CD4-positive, alpha-beta T cell (primary cell): ENCODE measurements around the gene ORMDL2. TPM values are rescaled to one million over a fixed set of nuclear protein-coding genes. Genes with fewer than 3 reads are reported as not detected.

Experiments used
- ATAC-seq: fragments of 200-7000 bp; cut with Tn5 transposase; one replicate; pipeline ENCODE4 v1.10.0; 2022; ENCODE audit warnings: mild to moderate bottlenecking; ENCODE audit not compliant: poor library complexity
- CTCF ChIA-PET: fragments of 350-600 bp; sonication (Branson Sonifier 250); formaldehyde crosslinking; loops from one replicate; lab custom pipeline; 2021; ENCODE audit warnings: antibody characterized with exemption, inconsistent platforms; lab: Charles Lee
- POLR2A ChIA-PET: fragments of 350-600 bp; sonication (Branson Sonifier 250); formaldehyde crosslinking; loops from one replicate; lab custom pipeline; 2021; ENCODE audit warnings: antibody characterized with exemption, inconsistent platforms; lab: Charles Lee
- DNase-seq, 14 experiments: peaks; one replicate each; pipeline ENCODE4 v3.0.0-alpha.2; 2013 to 2020; ENCODE audit warnings: mixed read lengths in 2 of 14
- H3K27ac ChIP-seq, 2 donors: one replicate each; pipeline versions ENCODE4 v1.5.1 to v1.7.0; 2013; ENCODE audit warnings: low read length in 2 of 2, low read depth in 1 of 2, mild to moderate bottlenecking in 1 of 2
- H3K27me3 ChIP-seq, 2 experiments: 1 replicate in 1 of 2; 2 replicates in 1 of 2; pipeline versions ENCODE4 v1.6.1 to v1.7.0; 2013; ENCODE audit warnings: low read length in 2 of 2, control low read depth in 1 of 2, mild to moderate bottlenecking in 1 of 2, moderate library complexity in 1 of 2; ENCODE audit not compliant: insufficient read depth in 2 of 2, control insufficient read depth in 1 of 2
- H3K36me3 ChIP-seq: one replicate; pipeline ENCODE4 v1.6.1; 2013; ENCODE audit warnings: low read length, control low read depth; ENCODE audit not compliant: insufficient read depth
- H3K4me1 ChIP-seq: one replicate; pipeline ENCODE4 v1.6.1; 2013; ENCODE audit warnings: low read length, control low read depth; ENCODE audit not compliant: insufficient read depth
- H3K4me3 ChIP-seq: one replicate; pipeline ENCODE4 v1.5.1; 2013; ENCODE audit warnings: mild to moderate bottlenecking, low read length, moderate library complexity
- H3K9me3 ChIP-seq, 2 experiments: 1 replicate in 1 of 2; 2 replicates in 1 of 2; pipeline versions ENCODE4 v1.6.1 to v1.7.0; 2013; ENCODE audit warnings: low read length in 2 of 2, mild to moderate bottlenecking in 2 of 2, control low read depth in 1 of 2, moderate library complexity in 1 of 2; ENCODE audit not compliant: control insufficient read depth in 1 of 2, insufficient read depth in 1 of 2
- H3K27ac Mint-ChIP-seq: one replicate; pipeline ENCODE4 v1.8.0; 2020; ENCODE audit warnings: mixed read lengths
- H3K27me3 Mint-ChIP-seq: one replicate; pipeline ENCODE4 v1.8.0; 2021; ENCODE audit warnings: mixed read lengths
- H3K36me3 Mint-ChIP-seq: one replicate; pipeline ENCODE4 v1.8.0; 2021; ENCODE audit warnings: low read depth, mixed read lengths
- H3K4me1 Mint-ChIP-seq: one replicate; pipeline ENCODE4 v1.8.0; 2021; ENCODE audit warnings: low read depth, mixed read lengths
- H3K4me3 Mint-ChIP-seq: one replicate; pipeline ENCODE4 v1.8.0; 2020; ENCODE audit warnings: mild to moderate bottlenecking, mixed read lengths
- H3K9me3 Mint-ChIP-seq: one replicate; pipeline ENCODE4 v1.8.0; 2020; ENCODE audit warnings: mixed read lengths
- CTCF ChIP-seq: fragments of 200-600 bp; IDR thresholded peaks from one replicate; pipeline ENCODE4 v1.8.0; 2022; ENCODE audit warnings: antibody characterized with exemption, mild to moderate bottlenecking
- intact Hi-C, 2 experiments: fragments of 100-400 bp; cut with DNase I in 1 of 2; cut with micrococcal nuclease in 1 of 2; formaldehyde crosslinking; loops; one replicate each; pipeline versions ENCODE4 v1.15.1 to v1.9.0; 2023 to 2025; cut with DNase I, micrococcal nuclease
- total RNA-seq, 174 experiments: library from RNA in 2 of 174; stranded (reverse) in 2 of 174; gene quantifications; one replicate each; pipeline ENCODE4 v1.2.3 and lab custom pipeline; 2021 to 2026

The ORMDL2 gene
- total RNA-seq, 2 experiments from 2014 or later: 13.0 to 14.9 TPM

- H3K27me3 ChIP-seq: no peaks in the 10 kb centered on the region
- peaks cover 34% of the 10 kb centered on the region for H3K4me1 Mint-ChIP-seq
- no peaks in the 10 kb centered on the region for H3K9me3 Mint-ChIP-seq
- peak in 3 of 14 experiments; percentile 21 to 24 (median 22) for DNase-seq
- H3K27me3 Mint-ChIP-seq: no peaks in the 10 kb centered on the region
- peaks cover 40% of the 10 kb centered on the region for H3K4me1 ChIP-seq
- H3K27ac ChIP-seq: peak overlapping the region; percentile 67 to 87
- no peak for ATAC-seq
- H3K4me3 ChIP-seq: peak overlapping the region; percentile 97
- ChIA-PET CTCF (interaction anchor here (0.6 to 2.3 kb wide), 8 partner anchors 8 to 441 kb away, joined by 3 to 22 read pairs (median 4); partner anchors contain the start of genes ANKRD52, DNAJC14, GDF11 and RAB5B), POLR2A (interaction anchor here (0.8 to 7.6 kb wide), 27 partner anchors 8 to 1536 kb away, joined by 3 to 251 read pairs (median 5); partner anchors contain the start of genes BLOC1S1, CBX5, CD63 and DGKA)
- H3K27ac Mint-ChIP-seq: no peak overlapping the region
- no peak for TF ChIP-seq CTCF
- peaks cover 53% of the 10 kb centered on the region for H3K36me3 ChIP-seq
- H3K4me3 Mint-ChIP-seq: no peak overlapping the region
- H3K9me3 ChIP-seq: no peaks in the 10 kb centered on the region
- H3K36me3 Mint-ChIP-seq: peaks cover 46% of the 10 kb centered on the region
- intact Hi-C loops: loop anchor here (1.0 to 10.0 kb wide), 6 partner anchors 12 to 818 kb away; partner anchors contain the start of genes BAZ2A (in 1 of the 2), DNAJC14 (in 1 of the 2), GDF11 (in 1 of the 2) and PYM1 (in 1 of the 2)
These were observed 928 bp upstream of the ORMDL2 start for GRCh38 chr12:55816881-55817344.

GRCh38 chr12:55818140-55818728, 393 bp downstream of the ORMDL2 start:
- POLR2A ChIA-PET: interaction anchor here (0.8 to 7.6 kb wide), 29 partner anchors 9 to 1538 kb away, joined by 3 to 251 read pairs (median 5); partner anchors contain the start of genes BLOC1S1, CBX5, CD63 and CNPY2
- H3K36me3 ChIP-seq: peaks cover 59% of the 10 kb centered on the region
- CTCF ChIA-PET: interaction anchor here (1.0 to 2.3 kb wide), 9 partner anchors 9 to 440 kb away, joined by 3 to 22 read pairs (median 5); partner anchors contain the start of genes ANKRD52, GDF11 and RAB5B
- no peaks in the 10 kb centered on the region for H3K9me3 ChIP-seq
- peaks cover 27% of the 10 kb centered on the region for H3K4me1 Mint-ChIP-seq
- TF ChIP-seq CTCF: no peak
- ATAC-seq: peak; percentile 49
- no peaks in the 10 kb centered on the region for H3K27me3 Mint-ChIP-seq
- H3K4me3 Mint-ChIP-seq: no peak overlapping the region
- no peaks in the 10 kb centered on the region for H3K9me3 Mint-ChIP-seq
- no peak for DNase-seq
- peaks cover 48% of the 10 kb centered on the region for H3K36me3 Mint-ChIP-seq
- H3K4me1 ChIP-seq: peaks cover 40% of the 10 kb centered on the region
- H3K27me3 ChIP-seq: no peaks in the 10 kb centered on the region
- H3K27ac ChIP-seq: peak overlapping the region; percentile 71 to 73
- H3K27ac Mint-ChIP-seq: no peak overlapping the region
- H3K4me3 ChIP-seq: peak overlapping the region; percentile 97
- intact Hi-C loops: loop anchor here (1.0 to 10.0 kb wide), 7 partner anchors 10 to 817 kb away; partner anchors contain the start of genes BAZ2A (in 1 of the 2), GDF11 (in 1 of the 2) and RPS26 (in 1 of the 2)

- DNase-seq (no peak), ATAC-seq (no peak)
- Histone ChIP-seq H3K4me1 (peaks cover 40% of the 10 kb centered on the region), H3K9me3 (no peaks in the 10 kb centered on the region), H3K27me3 (no peaks in the 10 kb centered on the region), H3K4me3 (peak overlapping the region; percentile 97), H3K27ac (peak overlapping the region; percentile 71 to 73), H3K36me3 (peaks cover 59% of the 10 kb centered on the region)
- Mint-ChIP-seq H3K36me3 (peaks cover 51% of the 10 kb centered on the region), H3K4me3 (peak overlapping the region; percentile 54), H3K4me1 (peaks cover 26% of the 10 kb centered on the region), H3K27me3 (no peaks in the 10 kb centered on the region), H3K9me3 (no peaks in the 10 kb centered on the region), H3K27ac (no peak overlapping the region)
- CTCF ChIA-PET: interaction anchor here (1.7 to 2.3 kb wide), 3 partner anchors 10 to 111 kb away, joined by 5 to 22 read pairs (median 6); no protein-coding TSS in a partner anchor
- intact Hi-C loops: loop anchor here (1.0 to 10.0 kb wide), 7 partner anchors 9 to 816 kb away; partner anchors contain the start of genes BAZ2A (in 1 of the 2), GDF11 (in 1 of the 2) and RPS26 (in 1 of the 2)
- POLR2A ChIA-PET: interaction anchor here (0.8 to 7.6 kb wide), 6 partner anchors 12 to 309 kb away, joined by 3 to 251 read pairs (median 43); partner anchors contain the start of genes CD63, DGKA, DNAJC14 and ESYT1
- no peak for TF ChIP-seq CTCF
These were observed 1.0 kb downstream of the ORMDL2 start for GRCh38 chr12:55818886-55819285.
